ENCODE data around the gene TATDN3. TPM values are rescaled to one million over a fixed set of nuclear protein-coding genes. Genes with fewer than 3 reads are reported as not detected.
A peak's percentile ranks its signal among the peaks of the same experiment; 100 is the strongest.

Gene TATDN3, protein sequence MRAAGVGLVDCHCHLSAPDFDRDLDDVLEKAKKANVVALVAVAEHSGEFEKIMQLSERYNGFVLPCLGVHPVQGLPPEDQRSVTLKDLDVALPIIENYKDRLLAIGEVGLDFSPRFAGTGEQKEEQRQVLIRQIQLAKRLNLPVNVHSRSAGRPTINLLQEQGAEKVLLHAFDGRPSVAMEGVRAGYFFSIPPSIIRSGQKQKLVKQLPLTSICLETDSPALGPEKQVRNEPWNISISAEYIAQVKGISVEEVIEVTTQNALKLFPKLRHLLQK
- 10 to 100 TPM in 5 of 6 donors, 1 to 10 TPM in 1; 7.5 to 14.9 (median 11.7) TPM for total RNA-seq

DNA sequence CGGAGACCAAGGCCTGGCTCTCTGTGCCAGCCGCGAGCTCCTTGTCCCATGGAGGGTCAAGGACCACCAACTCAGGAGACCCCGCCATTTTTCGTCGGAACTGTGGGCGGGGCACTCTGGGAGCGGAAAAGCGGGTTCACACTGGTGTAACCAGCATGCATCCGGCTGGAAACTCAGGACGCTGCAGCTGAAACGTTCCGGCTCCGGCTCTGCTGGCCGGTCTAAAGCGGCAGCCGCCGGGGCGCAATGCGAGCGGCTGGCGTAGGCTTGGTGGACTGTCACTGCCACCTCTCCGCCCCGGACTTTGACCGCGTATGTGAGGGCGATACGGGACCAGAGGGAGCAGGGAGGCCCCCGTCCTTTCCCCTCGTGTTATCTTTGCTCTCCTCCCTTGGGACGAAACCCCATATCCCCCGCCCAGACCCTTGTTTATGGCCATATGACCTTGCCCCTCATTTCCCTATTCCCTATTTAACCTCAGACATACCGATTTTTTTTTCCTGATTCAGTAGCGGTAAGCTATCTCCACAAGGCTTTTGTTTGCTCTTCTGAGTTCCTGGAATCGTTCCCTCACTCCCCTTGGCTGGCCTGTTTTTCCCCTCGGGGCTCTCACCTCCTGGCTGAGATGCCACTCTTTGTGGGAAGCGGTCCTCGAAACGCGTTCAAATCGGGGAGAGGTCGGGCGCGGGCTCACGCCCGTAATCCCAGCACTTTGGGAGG is at the start of gene TATDN3, which contains the start of gene NSL1:
Gene TATDN3, plus strand, starts transcription at position 219 of the 720 bp plus-strand sequence. Its CDS starts 28 bp downstream, at position 247.
Gene NSL1, minus strand, starts transcription at position 102 of the 720 bp plus-strand sequence. Its CDS starts 14 bp downstream, at position 88.
- ATAC-seq (ENCODE audit: low FRiP score in 2 of 2) (peak; percentile 98 to 99), DNase-seq (peak; percentile 92 to 93)
- peak within 1 kb of the TSS; percentile 88 to 97 (median 92) for H3K27ac ChIP-seq
- peak; percentile 24 to 90 (median 78) for TF ChIP-seq POLR2A (IDR thresholded peaks at IDR 0.05)
- TF ChIP-seq, protein P1, sequence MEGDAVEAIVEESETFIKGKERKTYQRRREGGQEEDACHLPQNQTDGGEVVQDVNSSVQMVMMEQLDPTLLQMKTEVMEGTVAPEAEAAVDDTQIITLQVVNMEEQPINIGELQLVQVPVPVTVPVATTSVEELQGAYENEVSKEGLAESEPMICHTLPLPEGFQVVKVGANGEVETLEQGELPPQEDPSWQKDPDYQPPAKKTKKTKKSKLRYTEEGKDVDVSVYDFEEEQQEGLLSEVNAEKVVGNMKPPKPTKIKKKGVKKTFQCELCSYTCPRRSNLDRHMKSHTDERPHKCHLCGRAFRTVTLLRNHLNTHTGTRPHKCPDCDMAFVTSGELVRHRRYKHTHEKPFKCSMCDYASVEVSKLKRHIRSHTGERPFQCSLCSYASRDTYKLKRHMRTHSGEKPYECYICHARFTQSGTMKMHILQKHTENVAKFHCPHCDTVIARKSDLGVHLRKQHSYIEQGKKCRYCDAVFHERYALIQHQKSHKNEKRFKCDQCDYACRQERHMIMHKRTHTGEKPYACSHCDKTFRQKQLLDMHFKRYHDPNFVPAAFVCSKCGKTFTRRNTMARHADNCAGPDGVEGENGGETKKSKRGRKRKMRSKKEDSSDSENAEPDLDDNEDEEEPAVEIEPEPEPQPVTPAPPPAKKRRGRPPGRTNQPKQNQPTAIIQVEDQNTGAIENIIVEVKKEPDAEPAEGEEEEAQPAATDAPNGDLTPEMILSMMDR (IDR thresholded peaks at IDR 0.05): peak in 1 of 6 experiments; percentile 25
- TF ChIP-seq EP300 (IDR thresholded peaks at IDR 0.05): no peak
- peak; percentile 92 to 95 for TF ChIP-seq POLR2AphosphoS5 (IDR thresholded peaks at IDR 0.05)
- H3K4me3 ChIP-seq: peak within 1 kb of the TSS; percentile 52 to 97 (median 78)
- no peaks in the 10 kb centered on the region for H3K27me3 ChIP-seq
- peaks cover 0 to 9% (median 5%) of the 10 kb centered on the region in 4 donors for H3K36me3 ChIP-seq
- H3K9me3 ChIP-seq: peaks cover 0 to 4% (median 0%) of the 10 kb centered on the region in 4 donors
- H3K4me1 ChIP-seq: peaks cover 18 to 37% (median 25%) of the 10 kb centered on the region in 4 donors
- 1% methylated on average over 30 to 46 of the region's 46 CpGs for WGBS, 2 donors

DNA sequence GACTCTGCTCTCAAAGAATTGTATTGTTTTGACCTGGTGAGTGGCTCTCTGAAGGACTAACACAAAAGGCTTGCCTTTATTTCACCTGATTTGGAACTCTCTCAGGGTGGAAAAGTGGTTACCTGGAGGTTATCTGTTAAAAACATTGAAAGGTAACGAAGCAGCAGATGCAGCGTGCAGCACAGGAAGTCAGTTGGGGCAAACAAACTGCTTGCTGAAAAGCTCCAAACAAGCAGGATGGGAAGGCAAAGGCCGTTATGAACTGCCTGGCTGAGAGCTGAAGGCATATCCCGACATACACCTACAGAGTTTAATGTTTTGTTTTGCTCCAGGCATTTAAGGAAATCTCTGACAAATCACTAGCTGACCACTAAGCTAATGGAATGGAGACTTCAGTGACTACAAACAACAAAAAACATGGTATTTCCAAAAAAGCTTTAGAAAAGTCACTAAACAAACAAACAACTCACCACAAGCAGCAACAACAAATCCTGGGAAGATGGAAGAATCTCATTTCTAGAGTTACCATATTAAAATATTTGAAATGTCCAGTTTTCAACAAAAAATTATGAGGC is 47.7 kb upstream of the TATDN3 start:
- Histone ChIP-seq H3K9me3 (no peaks in the 10 kb centered on the region), H3K4me1 (no peaks in the 10 kb centered on the region), H3K4me3 (no peak overlapping the region), H3K27ac (no peak overlapping the region), H3K27me3 (no peaks in the 10 kb centered on the region), H3K36me3 (no peaks in the 10 kb centered on the region)
- TF ChIP-seq POLR2AphosphoS5 (IDR thresholded peaks at IDR 0.05): no peak
- TF ChIP-seq, protein P1 (IDR thresholded peaks at IDR 0.05): no peak
- TF ChIP-seq POLR2A (IDR thresholded peaks at IDR 0.05): no peak
- no peak for TF ChIP-seq EP300 (IDR thresholded peaks at IDR 0.05)
- ATAC-seq (ENCODE audit: low FRiP score in 2 of 2) (no peak), DNase-seq (no peak)
- WGBS, 2 donors: 89 to 95% methylated on average over 4 of the region's 4 CpGs

DNA sequence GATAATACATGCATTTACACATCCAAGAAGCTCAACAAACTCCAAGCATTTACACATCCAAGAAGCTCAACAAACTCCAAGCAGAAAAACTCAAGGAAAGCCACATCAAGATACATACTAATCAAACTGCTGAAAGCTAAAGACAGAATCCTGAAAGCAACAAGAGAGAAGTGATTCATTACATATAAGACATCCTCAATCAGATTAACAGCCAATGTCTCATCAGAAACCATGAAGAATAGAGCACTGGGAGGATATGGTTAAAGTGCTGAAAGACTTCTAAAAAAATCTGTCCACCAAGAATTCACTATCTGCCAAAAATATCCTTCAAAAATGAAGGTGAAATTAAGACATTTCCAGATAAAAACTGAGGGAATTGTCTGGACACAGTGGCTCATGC is 46.4 kb upstream of the TATDN3 start:
- H3K4me3 ChIP-seq: no peak overlapping the region
- H3K27ac ChIP-seq: no peak overlapping the region
- H3K27me3 ChIP-seq: no peaks in the 10 kb centered on the region
- TF ChIP-seq POLR2A (IDR thresholded peaks at IDR 0.05): no peak
- no peak for TF ChIP-seq EP300 (IDR thresholded peaks at IDR 0.05)
- TF ChIP-seq, protein P1 (IDR thresholded peaks at IDR 0.05): no peak
- TF ChIP-seq POLR2AphosphoS5 (IDR thresholded peaks at IDR 0.05): no peak
- DNase-seq: no peak
- no peaks in the 10 kb centered on the region for H3K9me3 ChIP-seq
- ATAC-seq (ENCODE audit: low FRiP score in 2 of 2): no peak
- no peaks in the 10 kb centered on the region for H3K36me3 ChIP-seq
- H3K4me1 ChIP-seq: peaks cover 5 to 9% (median 8%) of the 10 kb centered on the region in 4 donors

DNA sequence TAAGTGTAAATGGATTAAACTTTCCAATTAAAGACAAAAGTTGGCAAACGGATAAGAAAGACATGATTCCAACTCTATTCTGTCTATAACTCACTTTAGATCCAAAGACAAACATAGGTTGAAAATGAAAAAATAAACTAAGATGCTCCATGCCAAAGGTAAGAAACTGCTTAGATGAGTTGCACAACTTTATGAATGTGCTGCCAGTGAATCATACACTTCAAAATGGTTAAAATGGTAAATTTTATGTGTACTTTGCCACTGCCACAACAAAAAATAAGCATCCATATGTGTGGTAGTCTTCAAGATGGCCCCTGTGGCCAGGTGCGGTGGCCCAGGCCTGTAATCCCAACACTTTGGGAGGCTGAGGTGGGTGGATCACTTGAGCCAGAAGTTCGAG is 45.1 kb upstream of the TATDN3 start:
- TF ChIP-seq EP300 (IDR thresholded peaks at IDR 0.05): no peak
- TF ChIP-seq POLR2AphosphoS5 (IDR thresholded peaks at IDR 0.05): no peak
- no peak for TF ChIP-seq POLR2A (IDR thresholded peaks at IDR 0.05)
- TF ChIP-seq, protein P1 (IDR thresholded peaks at IDR 0.05): no peak
- WGBS, 2 donors: 92 to 96% methylated on average over 2 to 3 of the region's 3 CpGs
- Histone ChIP-seq H3K9me3 (no peaks in the 10 kb centered on the region), H3K4me1 (peaks cover 6 to 13% (median 11%) of the 10 kb centered on the region in 4 donors), H3K27me3 (no peaks in the 10 kb centered on the region), H3K4me3 (no peak overlapping the region), H3K36me3 (no peaks in the 10 kb centered on the region), H3K27ac (no peak overlapping the region)
- DNase-seq (no peak), ATAC-seq (ENCODE audit: low FRiP score in 2 of 2) (no peak)
